K562 (cell line): Measurements from ENCODE around the gene DARS1. TPM values are rescaled to one million over a fixed set of nuclear protein-coding genes. Genes with fewer than 3 reads are reported as not detected.

Experiments
- ATF1 ChIP-seq, 2 experiments: fragments of 450-650 bp in 1 of 2; IDR thresholded peaks; 2 replicates each; pipeline ENCODE4 v1.6.1; 2016; ENCODE audit warnings: missing compliant biosample characterization in 1 of 2, missing genetic modification characterization in 1 of 2
- BRD4 ChIP-seq: fragments of 200-600 bp; sonication (generic); IDR thresholded peaks from 2 replicates; pipeline ENCODE4 v1.6.1; 2017; ENCODE audit warnings: inconsistent platforms
- BRF1 ChIP-seq: IDR thresholded peaks from 3 replicates; pipeline ENCODE4 v1.6.1; 2011; ENCODE audit warnings: borderline replicate concordance, mild to moderate bottlenecking; ENCODE audit not compliant: insufficient read length; ENCODE audit errors: extremely low read depth
- CBX2 ChIP-seq: fragments of 200-600 bp; sonication (generic); IDR thresholded peaks from one replicate; pipeline ENCODE4 v1.6.1; 2012; ENCODE audit warnings: mild to moderate bottlenecking, low read length, inconsistent platforms; ENCODE audit not compliant: insufficient read depth, poor library complexity, severe bottlenecking
- CC2D1A ChIP-seq: fragments of 450-650 bp; IDR thresholded peaks from 2 replicates; pipeline ENCODE4 v1.6.1; 2017; ENCODE audit warnings: mild to moderate bottlenecking
- CREM ChIP-seq: IDR thresholded peaks from 2 replicates; pipeline ENCODE4 v1.6.1; 2014; ENCODE audit warnings: antibody characterized with exemption, low read depth
- CTBP1 ChIP-seq: fragments of 450-650 bp; IDR thresholded peaks from 2 replicates; pipeline ENCODE4 v1.6.1; 2016; ENCODE audit warnings: borderline replicate concordance
- E2F8 ChIP-seq: fragments of 450-650 bp; IDR thresholded peaks from 2 replicates; pipeline ENCODE4 v1.7.1; 2018; ENCODE audit warnings: mild to moderate bottlenecking, low read depth; ENCODE audit not compliant: partially characterized antibody
- EGR1 ChIP-seq: fragments of 450-650 bp; conservative IDR thresholded peaks from 2 replicates; pipeline ENCODE4 v1.6.1; 2017; ENCODE audit warnings: mild to moderate bottlenecking
- EP300 ChIP-seq: IDR thresholded peaks from 2 replicates; pipeline ENCODE4 v1.6.1; 2012; ENCODE audit warnings: low read length, improper control_type of control experiment
- ESRRA ChIP-seq: fragments of 450-650 bp; IDR thresholded peaks from 2 replicates; pipeline ENCODE4 v1.6.1; 2014; ENCODE audit warnings: low read depth, mild to moderate bottlenecking, moderate library complexity, borderline replicate concordance
- FOXP4 ChIP-seq: sonication (generic); formaldehyde crosslinking; IDR thresholded peaks from 2 replicates; pipeline ENCODE4 v1.8.0; 2022; ENCODE audit warnings: mild to moderate bottlenecking, missing genetic modification reagents, borderline replicate concordance
- HCFC1 ChIP-seq: IDR thresholded peaks from 2 replicates; pipeline ENCODE4 v1.6.1; 2012; ENCODE audit warnings: low read depth, low read length, improper control_type of control experiment
- KAT8 ChIP-seq: fragments of 450-650 bp; IDR thresholded peaks from 2 replicates; pipeline ENCODE4 v1.6.1; 2016; ENCODE audit warnings: low read depth, mild to moderate bottlenecking
- NFIX ChIP-seq: fragments of 250-450 bp; sonication (Bioruptor Pico); IDR thresholded peaks from 2 replicates; pipeline ENCODE4 v1.4.0; 2020; ENCODE audit warnings: low read depth, mild to moderate bottlenecking, moderate library complexity
- NONO ChIP-seq, 2 experiments: fragments of 200-400 bp in 1 of 2; fragments of 450-650 bp in 1 of 2; formaldehyde crosslinking in 1 of 2; IDR thresholded peaks; 2 replicates each; pipeline ENCODE4 v1.6.1; 2017; ENCODE audit warnings: low read depth in 2 of 2, mild to moderate bottlenecking in 2 of 2, moderate library complexity in 2 of 2, low read length in 1 of 2
- NRF1 ChIP-seq, 2 experiments: fragments of 450-650 bp; IDR thresholded peaks in 1 of 2; conservative IDR thresholded peaks in 1 of 2; 2 replicates each; pipeline ENCODE4 v1.6.1; 2014; ENCODE audit warnings: mild to moderate bottlenecking in 2 of 2
- PHF21A ChIP-seq: fragments of 450-650 bp; IDR thresholded peaks from 2 replicates; pipeline ENCODE4 v1.6.1; 2017; ENCODE audit warnings: low read depth, borderline replicate concordance
- RB1 ChIP-seq: fragments of 450-650 bp; IDR thresholded peaks from 2 replicates; pipeline ENCODE4 v1.6.1; 2017; ENCODE audit warnings: low read depth, mild to moderate bottlenecking
- RFX5 ChIP-seq: IDR thresholded peaks from 2 replicates; pipeline ENCODE4 v1.6.1; 2011; ENCODE audit warnings: low read depth, mild to moderate bottlenecking, improper control_type of control experiment, low read length
- SAFB2 ChIP-seq: fragments of 200-400 bp; formaldehyde crosslinking; IDR thresholded peaks from 2 replicates; pipeline ENCODE4 v1.6.1; 2018; ENCODE audit warnings: borderline replicate concordance, low read length, low read depth, moderate library complexity; ENCODE audit not compliant: severe bottlenecking
- TGIF2 ChIP-seq: sonication (generic); formaldehyde crosslinking; IDR thresholded peaks from 2 replicates; pipeline ENCODE4 v1.8.1; 2022; ENCODE audit warnings: mild to moderate bottlenecking, missing genetic modification reagents, moderate library complexity
- TOE1 ChIP-seq, 2 experiments: fragments of 450-650 bp in 1 of 2; sonication (generic) in 1 of 2; formaldehyde crosslinking in 1 of 2; IDR thresholded peaks; 2 replicates each; pipeline versions ENCODE4 v1.7.1 to v1.8.0; 2016 to 2022; ENCODE audit warnings: borderline replicate concordance in 2 of 2, mild to moderate bottlenecking in 2 of 2, antibody characterized with exemption in 1 of 2, inconsistent platforms in 1 of 2, low read depth in 1 of 2, missing genetic modification reagents in 1 of 2, moderate library complexity in 1 of 2
- ZC3H8 ChIP-seq: fragments of 450-650 bp; IDR thresholded peaks from 2 replicates; pipeline ENCODE4 v1.6.1; 2017
- ZNF778 ChIP-seq: fragments of 450-650 bp; formaldehyde crosslinking; IDR thresholded peaks from 2 replicates; pipeline ENCODE4 v1.4.0; 2020; ENCODE audit warnings: mild to moderate bottlenecking, moderate library complexity
- ZNF780A ChIP-seq: fragments of 250-450 bp; sonication (Bioruptor Pico); IDR thresholded peaks from 2 replicates; pipeline ENCODE4 v1.5.0; 2021; ENCODE audit warnings: mild to moderate bottlenecking
- polyA plus RNA-seq, 8 experiments: library from polyadenylated mRNA; depleted of rRNA in 4 of 8; stranded (reverse) in 5 of 8; unstranded in 3 of 8; fragments of >200 nt; fragmentation: Nextera tagmentation in 2 of 8; fragmentation: Illumina TruSeq in 1 of 8; extraction: Ambion mirVana in 2 of 8; extraction: Trizol in 1 of 8; gene quantifications; 2 replicates each; pipeline versions ENCODE4 v1.2.1 to v1.2.3, GENCODE V29; 2011 to 2014; ENCODE audit warnings: inconsistent platforms in 1 of 8, missing spikeins in 1 of 8
- total RNA-seq, 7 experiments: library from RNA; depleted of rRNA in 6 of 7; stranded (reverse); fragments of >200 nt in 6 of 7; fragmentation: Illumina TruSeq in 2 of 7; extraction: Trizol in 2 of 7; gene quantifications; 2 replicates each; pipeline versions ENCODE4 v1.2.1 to v1.2.3, GENCODE V29; 2011 to 2021; ENCODE audit warnings: low replicate concordance in 1 of 7

DARS1 gene
- total and polyA plus RNA-seq, 9 of the 15 experiments (the other 6 are each of a cell fraction or from before 2014, with no cell fraction given): 91.5 to 239 (median 98.0) TPM

DNA sequence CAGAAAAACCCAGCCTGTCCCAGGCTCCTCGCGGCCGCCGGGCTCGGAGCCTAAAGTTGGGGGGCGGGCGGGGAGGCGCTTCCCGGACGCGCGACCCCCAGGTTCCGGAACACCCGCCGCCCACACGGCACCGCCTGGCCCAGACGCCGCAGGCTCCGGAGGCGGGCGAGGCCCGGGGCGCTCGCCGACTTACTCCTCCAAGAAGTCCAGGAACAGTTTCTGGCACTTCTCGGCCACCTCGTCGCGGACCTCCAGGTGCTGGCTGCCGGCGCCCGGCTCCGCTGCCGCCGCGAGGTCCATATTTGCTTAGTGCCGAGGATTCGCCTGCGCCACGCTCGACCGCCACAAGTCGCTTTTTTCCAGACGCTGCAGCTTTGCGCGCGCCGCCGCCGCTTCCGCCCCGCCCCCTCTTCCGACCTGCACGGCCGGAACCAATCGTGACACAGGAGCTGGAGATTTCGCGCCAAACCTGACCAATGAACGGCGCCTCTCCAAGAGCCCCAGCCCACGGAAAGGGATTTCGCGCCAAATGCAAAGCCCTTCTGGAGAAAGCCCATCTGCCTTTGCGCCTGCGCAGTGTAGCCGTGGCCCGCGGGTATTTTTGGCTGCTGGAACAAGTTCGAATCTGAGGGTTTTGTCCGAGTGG lies 109.2 kb downstream of the DARS1 start, which contains the start of gene MCM6 (continued):
- TF ChIP-seq NONO (IDR thresholded peaks at IDR 0.05; ENCODE audit: low read depth in 2 of 2, low read length in 1 of 2) (0 out of 4 replicates have a peak, but pooled peaks of 1 of the 2 experiments have one; percentile 64), CC2D1A (no peak), RB1 (peak; percentile 100), PHF21A (no peak), BRD4 (no peak), SAFB2 (no peak), ESRRA (no peak), TOE1 (IDR thresholded peaks at IDR 0.05; ENCODE audit: borderline replicate concordance) (no peak; the same call in 1 of the 2 replicates), TOE1 (CRISPR knock-in tag; IDR thresholded peaks at IDR 0.05; ENCODE audit: borderline replicate concordance, low read depth) (no peak), CBX2 (no peak), E2F8 (peak; percentile 100), TGIF2 (CRISPR knock-in tag) (peak; percentile 94), NRF1 (conservative IDR thresholded peaks at IDR 0.05 in 1 of 2, IDR thresholded peaks at IDR 0.05 in 1 of 2) (peak; percentile 97 to 98), EP300 (no peak), RFX5 (no peak), BRF1 (no peak), ZC3H8 (no peak), NFIX (CRISPR knock-in tag) (no peak), CREM (peak; percentile 98), KAT8 (no peak), ZNF780A (CRISPR knock-in tag) (no peak), ZNF778 (CRISPR knock-in tag) (no peak), HCFC1 (peak; percentile 72), ATF1 (CRISPR knock-in tag; IDR thresholded peaks at IDR 0.05) (peak; percentile 82), ATF1 (tag; IDR thresholded peaks at IDR 0.05) (peak; percentile 94), EGR1 (peak; percentile 80), CTBP1 (peak; percentile 71; the same call in 1 of the 2 replicates), FOXP4 (CRISPR knock-in tag) (no peak)
